Choroid plexus epithelial cell (primary cell): Measurements from ENCODE around the gene TOMM70.
"Not testable (repeated sequence)": the region's sequence is repeated elsewhere in the genome, so short reads cannot be mapped to it uniquely, and the experiment has no call there.

ENCODE experiments used
- DNase-seq: peaks from one replicate; pipeline ENCODE4 v3.0.0-alpha.2; 2010; ENCODE audit warnings: low read depth
- H3K4me3 ChIP-seq: 2 replicates; pipeline ENCODE4 v1.5.1; 2011; ENCODE audit warnings: low read depth, mild to moderate bottlenecking, control low read depth, low read length, moderate library complexity
- TF ChIP-seq, protein P1 (sequence below): conservative IDR thresholded peaks from 2 replicates; pipeline ENCODE4 v1.5.1; 2011; ENCODE audit warnings: low read depth, mild to moderate bottlenecking, control low read depth, inconsistent platforms, low read length, moderate library complexity

The TOMM70 gene

DNA sequence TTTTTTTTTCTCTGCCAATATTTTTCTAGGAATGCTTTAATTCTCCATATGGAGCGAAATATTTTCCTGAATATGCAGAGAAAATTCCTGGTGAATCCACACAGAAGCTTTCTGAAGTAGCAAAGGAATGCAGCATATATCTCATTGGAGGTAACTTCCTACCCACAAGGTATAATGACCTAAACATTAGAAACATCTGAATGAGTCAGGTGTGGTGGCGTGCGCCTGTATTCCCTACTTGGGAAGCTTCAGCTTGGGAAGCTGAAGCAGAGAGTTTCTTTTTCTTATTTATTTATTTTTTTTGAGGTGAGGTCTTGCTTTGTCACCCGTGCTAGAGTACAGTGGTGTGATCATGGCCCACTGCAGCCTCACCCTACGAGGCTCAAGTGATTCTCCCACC, 61.1 kb downstream of the TOMM70 start:
- TF ChIP-seq, protein P1, sequence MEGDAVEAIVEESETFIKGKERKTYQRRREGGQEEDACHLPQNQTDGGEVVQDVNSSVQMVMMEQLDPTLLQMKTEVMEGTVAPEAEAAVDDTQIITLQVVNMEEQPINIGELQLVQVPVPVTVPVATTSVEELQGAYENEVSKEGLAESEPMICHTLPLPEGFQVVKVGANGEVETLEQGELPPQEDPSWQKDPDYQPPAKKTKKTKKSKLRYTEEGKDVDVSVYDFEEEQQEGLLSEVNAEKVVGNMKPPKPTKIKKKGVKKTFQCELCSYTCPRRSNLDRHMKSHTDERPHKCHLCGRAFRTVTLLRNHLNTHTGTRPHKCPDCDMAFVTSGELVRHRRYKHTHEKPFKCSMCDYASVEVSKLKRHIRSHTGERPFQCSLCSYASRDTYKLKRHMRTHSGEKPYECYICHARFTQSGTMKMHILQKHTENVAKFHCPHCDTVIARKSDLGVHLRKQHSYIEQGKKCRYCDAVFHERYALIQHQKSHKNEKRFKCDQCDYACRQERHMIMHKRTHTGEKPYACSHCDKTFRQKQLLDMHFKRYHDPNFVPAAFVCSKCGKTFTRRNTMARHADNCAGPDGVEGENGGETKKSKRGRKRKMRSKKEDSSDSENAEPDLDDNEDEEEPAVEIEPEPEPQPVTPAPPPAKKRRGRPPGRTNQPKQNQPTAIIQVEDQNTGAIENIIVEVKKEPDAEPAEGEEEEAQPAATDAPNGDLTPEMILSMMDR = no peak
- no peak for DNase-seq
- no peak overlapping the region for H3K4me3 ChIP-seq

DNA sequence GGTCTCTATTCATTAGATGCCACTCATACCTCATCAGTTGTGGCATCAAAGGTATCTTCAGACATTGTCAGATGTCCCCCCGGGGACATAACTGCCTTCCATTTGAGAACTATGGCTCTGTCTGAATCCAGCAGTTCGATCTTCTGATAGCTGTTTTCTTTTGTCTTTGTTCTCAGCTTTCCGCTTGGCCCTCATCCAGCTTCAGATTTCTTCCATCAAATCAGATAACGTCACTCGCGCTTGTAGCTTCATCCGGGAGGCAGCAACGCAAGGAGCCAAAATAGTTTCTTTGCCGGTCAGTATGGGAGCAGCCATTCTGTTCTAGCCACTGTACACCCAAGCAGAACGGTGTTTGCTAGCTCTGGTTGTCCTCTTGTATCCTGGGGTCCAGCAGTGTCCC, 62.0 kb downstream of the TOMM70 start:
- no peak overlapping the region for H3K4me3 ChIP-seq
- TF ChIP-seq, protein P1 = no peak
- no peak for DNase-seq

DNA sequence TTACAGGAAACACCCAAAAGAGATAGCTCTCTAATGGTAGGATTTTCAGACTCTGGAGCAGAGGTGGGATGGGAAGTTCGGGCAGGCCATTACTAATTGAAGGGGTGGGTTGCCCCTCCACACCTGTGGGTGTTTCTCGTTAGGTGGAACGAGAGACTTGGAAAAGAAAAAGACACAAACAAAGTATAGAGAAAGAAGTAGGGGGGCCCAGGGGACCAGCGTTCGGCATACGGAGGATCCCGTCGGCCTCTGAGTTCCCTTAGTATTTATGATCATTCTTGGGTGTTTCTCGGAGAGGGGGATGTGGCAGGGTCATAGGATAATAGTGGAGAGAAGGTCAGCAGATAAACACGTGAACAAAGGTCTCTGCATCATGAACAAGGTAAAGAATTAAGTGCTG, 64.7 kb downstream of the TOMM70 start:
- not testable (repeated sequence) for H3K4me3 ChIP-seq, DNase-seq

DNA sequence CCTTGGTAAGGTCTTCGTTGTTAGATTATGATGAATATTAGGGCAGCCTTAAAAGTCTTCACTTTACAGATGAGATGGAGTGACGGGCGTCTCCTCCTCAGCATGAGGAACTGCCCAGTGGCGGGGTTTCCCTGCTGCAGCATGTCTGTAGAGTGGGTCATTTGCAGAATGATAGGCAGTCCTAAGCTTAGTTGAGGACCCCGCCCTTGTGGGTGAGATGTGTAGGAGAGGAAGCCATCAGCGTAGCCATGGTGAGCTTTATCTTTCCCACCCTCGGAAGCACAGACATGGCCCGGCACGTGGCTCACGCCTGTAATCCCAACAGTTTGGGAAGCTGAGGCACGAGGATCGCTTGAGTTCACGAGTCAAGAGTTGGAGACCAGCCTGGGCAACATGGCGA, 65.5 kb downstream of the TOMM70 start:
- TF ChIP-seq, protein P1 = no peak
- peak; percentile 16 for DNase-seq

DNA sequence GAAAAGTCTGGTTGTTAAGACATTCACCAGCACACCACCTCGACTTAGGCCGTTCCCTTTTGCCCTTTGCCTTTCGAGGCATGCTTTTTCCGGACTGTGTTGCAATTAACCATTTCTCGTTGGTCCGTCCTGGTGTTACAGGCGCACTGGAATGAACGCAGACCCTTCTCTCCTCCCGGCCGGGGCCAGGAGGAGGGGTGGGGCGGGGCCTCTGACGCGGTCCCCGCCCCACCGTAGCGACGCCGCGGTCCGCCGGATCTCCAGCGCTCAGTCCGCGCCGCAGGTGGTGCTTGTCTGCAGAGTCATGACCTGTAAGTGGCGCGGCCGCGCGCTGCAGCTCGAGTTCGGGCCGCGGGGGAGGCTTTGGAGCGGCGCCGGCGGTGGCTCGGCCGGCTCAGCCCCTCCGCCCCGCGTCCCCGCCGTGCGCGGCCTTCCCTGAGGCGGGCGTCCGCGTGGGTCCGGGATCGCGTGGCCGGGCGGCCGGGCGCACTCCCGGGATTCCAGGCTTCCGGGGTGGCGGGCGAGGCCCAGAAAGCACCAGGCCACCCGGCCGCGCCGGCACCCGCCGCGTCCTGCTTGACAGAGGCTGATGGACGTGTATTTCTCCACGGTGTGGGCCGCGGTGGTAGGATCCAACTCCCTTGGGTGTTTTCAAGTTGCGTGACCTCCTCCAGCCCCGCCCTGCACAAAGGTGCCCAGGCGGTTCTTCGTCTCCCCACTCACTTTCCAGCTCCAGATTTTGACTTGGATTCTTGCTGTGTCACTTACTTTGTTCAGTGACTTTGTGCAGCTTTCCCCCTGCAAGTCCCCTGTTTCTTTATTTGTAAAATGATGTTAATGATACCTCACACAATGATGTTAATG, 66.2 kb downstream of the TOMM70 start, which contains the start of gene NIT2:
TSS of gene NIT2 (plus strand) at position 270 of the 864 bp plus-strand sequence. CDS start at position 305, 35 bp downstream.
- TF ChIP-seq, protein P1 = no peak
- peak; percentile 83 for DNase-seq
- H3K4me3 ChIP-seq = peak within 1 kb of the TSS; percentile 73

More for the DNA sequence above, 65.5 kb downstream of the TOMM70 start:
- peak overlapping the region; percentile 73 for H3K4me3 ChIP-seq

DNA sequence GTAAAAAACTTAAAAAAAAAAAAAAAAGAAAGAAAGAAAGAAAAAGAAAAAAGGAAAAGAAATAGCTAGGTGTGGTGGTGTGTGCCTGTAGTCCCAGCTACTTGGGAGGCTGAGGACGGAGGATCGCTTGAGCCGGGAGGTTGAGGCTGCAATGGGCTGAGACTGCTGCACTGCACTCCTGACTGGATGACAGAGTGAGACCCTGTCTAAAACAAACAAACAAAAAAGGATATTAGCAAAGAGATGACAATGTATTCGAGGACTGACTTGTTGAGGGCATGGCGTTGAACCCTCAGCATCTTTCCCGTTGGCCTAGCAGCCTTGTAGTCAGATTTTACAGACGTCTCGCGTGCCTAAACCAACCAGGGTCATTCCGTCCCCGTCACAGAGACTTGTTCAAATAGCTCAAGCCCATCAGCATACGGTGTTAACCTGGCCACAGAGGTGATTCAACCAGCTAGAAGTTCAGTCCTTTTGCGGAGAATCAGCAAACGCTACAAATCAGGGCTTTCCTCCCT, 66.9 kb downstream of the TOMM70 start:
- peak overlapping the region; percentile 73 for H3K4me3 ChIP-seq
- TF ChIP-seq, protein P1 = no peak
- no peak for DNase-seq

DNA sequence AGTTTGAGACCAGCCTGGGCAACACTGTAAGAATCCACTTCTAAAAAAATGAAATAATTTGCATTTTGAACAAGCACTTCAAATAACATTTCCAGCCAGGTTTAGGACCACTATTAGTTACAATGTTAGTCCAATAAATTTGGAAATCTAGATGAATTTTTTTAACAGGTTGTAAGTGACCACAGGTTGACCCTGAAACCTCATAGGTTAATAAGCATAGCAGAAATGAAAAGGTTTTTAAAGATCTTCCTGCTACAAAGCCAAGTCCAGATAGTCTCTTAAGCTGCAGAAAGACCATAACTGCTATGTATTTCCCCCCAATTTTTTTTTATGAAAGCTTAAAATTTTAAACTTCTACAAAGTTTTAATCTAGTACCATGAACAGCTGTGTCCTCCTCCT, 67.8 kb downstream of the TOMM70 start:
- no peak overlapping the region for H3K4me3 ChIP-seq
- no peak for DNase-seq
- TF ChIP-seq, protein P1 = no peak
